Measurements from ENCODE around the gene KRT72.

Gene KRT72

DNA sequence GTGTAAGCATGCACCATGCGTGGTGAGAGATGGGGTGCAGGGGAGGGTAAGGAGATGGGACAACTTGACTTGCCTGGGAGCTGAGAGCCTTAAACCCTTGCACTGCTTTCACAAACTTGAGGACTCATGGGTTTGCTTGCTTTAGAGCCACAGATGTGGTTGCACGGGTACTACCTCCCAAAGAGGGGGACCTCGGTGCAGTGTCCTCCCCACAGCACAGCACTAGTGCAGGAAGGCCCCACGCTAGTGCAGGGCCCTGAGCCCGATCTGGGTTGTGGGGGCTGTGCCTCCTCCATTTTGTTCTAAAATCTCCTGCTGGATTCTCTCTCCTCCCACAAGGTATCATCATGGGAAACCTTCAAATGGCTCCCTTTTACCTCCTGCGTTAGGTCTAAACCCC, 11.2 kb downstream of the KRT72 start:
- TF ChIP-seq ZNF76 (tag by site-specific recombination; IDR thresholded peaks at IDR 0.05; ENCODE audit: borderline replicate concordance, low read depth) (no peak), KLF16 (tag by site-specific recombination; IDR thresholded peaks at IDR 0.05) (no peak), ZNF202 (tag by site-specific recombination; IDR thresholded peaks at IDR 0.05; ENCODE audit: borderline replicate concordance) (no peak), ZNF335 (tag by site-specific recombination; conservative IDR thresholded peaks at IDR 0.05) (no peak), ZNF221 (tag by site-specific recombination; IDR thresholded peaks at IDR 0.05; ENCODE audit: borderline replicate concordance) (no peak), ZNF157 (tag by site-specific recombination; IDR thresholded peaks at IDR 0.05) (no peak), ZNF394 (tag by site-specific recombination; IDR thresholded peaks at IDR 0.05; ENCODE audit: borderline replicate concordance) (no peak), ZNF37A (tag by site-specific recombination; IDR thresholded peaks at IDR 0.05) (no peak), ZBTB7A (tag by site-specific recombination; IDR thresholded peaks at IDR 0.05; ENCODE audit: low read depth) (no peak), ZNF514 (tag by site-specific recombination; IDR thresholded peaks at IDR 0.05) (no peak), ZNF23 (tag by site-specific recombination; IDR thresholded peaks at IDR 0.05; ENCODE audit: borderline replicate concordance) (no peak), ZNF138 (tag by site-specific recombination; IDR thresholded peaks at IDR 0.05; ENCODE audit: borderline replicate concordance) (no peak)
- TF ChIP-seq, protein P1, sequence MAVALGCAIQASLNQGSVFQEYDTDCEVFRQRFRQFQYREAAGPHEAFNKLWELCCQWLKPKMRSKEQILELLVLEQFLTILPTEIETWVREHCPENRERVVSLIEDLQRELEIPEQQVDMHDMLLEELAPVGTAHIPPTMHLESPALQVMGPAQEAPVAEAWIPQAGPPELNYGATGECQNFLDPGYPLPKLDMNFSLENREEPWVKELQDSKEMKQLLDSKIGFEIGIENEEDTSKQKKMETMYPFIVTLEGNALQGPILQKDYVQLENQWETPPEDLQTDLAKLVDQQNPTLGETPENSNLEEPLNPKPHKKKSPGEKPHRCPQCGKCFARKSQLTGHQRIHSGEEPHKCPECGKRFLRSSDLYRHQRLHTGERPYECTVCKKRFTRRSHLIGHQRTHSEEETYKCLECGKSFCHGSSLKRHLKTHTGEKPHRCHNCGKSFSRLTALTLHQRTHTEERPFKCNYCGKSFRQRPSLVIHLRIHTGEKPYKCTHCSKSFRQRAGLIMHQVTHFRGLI (tag by site-specific recombination; IDR thresholded peaks at IDR 0.05): no peak
- Histone ChIP-seq H3K4me3 (ENCODE audit: low read depth, low read length) (no peak overlapping the region), H3K4me1 (ENCODE audit: control insufficient read depth, insufficient read depth, low read length) (no peaks in the 10 kb centered on the region), H3K36me3 (ENCODE audit: control insufficient read depth in 2 of 2, insufficient read depth in 1 of 2, low read length in 2 of 2) (no peaks in the 10 kb centered on the region), H3K9me3 (ENCODE audit: control insufficient read depth, insufficient read depth, low read depth, low read length) (no peaks in the 10 kb centered on the region), H3K27ac (ENCODE audit: extremely low read depth, low read depth, low read length) (no peak overlapping the region)
- CTCF ChIA-PET: interaction anchor here (1.0 to 1.5 kb wide), 5 partner anchors 9 to 433 kb away, joined by 3 to 5 read pairs (median 4); no protein-coding TSS in a partner anchor
- POLR2A ChIA-PET: no interaction called here

DNA sequence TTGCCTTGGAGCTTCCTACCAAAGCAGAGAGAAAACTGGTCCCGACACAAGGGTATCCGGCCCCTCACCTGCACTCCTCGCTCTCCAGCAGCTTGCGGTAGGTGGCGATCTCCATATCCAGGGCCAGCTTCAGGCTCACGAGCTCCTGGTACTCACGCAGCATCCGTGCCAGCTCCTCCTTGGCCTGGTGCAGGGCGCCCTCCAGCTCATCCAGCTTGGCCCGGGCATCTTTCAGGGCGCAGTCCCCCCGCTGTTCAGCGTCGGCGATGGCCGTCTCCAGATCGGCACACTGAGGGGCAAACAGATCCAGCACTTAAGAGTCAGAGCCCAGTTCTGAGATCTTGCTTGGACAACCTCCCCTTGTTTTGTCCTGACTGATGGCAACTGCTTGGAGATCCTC, 13.7 kb downstream of the KRT72 start:
- H3K4me3 ChIP-seq (ENCODE audit: low read depth, low read length): no peak overlapping the region
- no peaks in the 10 kb centered on the region for H3K4me1 ChIP-seq (ENCODE audit: control insufficient read depth, insufficient read depth, low read length)
- POLR2A ChIA-PET: no interaction called here
- H3K27ac ChIP-seq (ENCODE audit: extremely low read depth, low read depth, low read length): no peak overlapping the region
- no peaks in the 10 kb centered on the region for H3K9me3 ChIP-seq (ENCODE audit: control insufficient read depth, insufficient read depth, low read depth, low read length)
- no peak for TF ChIP-seq ZNF560 (tag by site-specific recombination; IDR thresholded peaks at IDR 0.05; ENCODE audit: borderline replicate concordance)
- no peak for TF ChIP-seq ZNF558 (tag by site-specific recombination; IDR thresholded peaks at IDR 0.05)
- TF ChIP-seq ZNF302 (tag by site-specific recombination; IDR thresholded peaks at IDR 0.05; ENCODE audit: low read depth): no peak
- TF ChIP-seq ZSCAN30 (tag by site-specific recombination; IDR thresholded peaks at IDR 0.05): no peak
- TF ChIP-seq ZNF654 (tag by site-specific recombination; IDR thresholded peaks at IDR 0.05; ENCODE audit: low read depth): no peak
- no peak for TF ChIP-seq RBAK (tag by site-specific recombination; IDR thresholded peaks at IDR 0.05)
- TF ChIP-seq ZNF114 (tag by site-specific recombination; IDR thresholded peaks at IDR 0.05): no peak
- TF ChIP-seq ZXDB (tag by site-specific recombination; IDR thresholded peaks at IDR 0.05): no peak
- TF ChIP-seq, protein P2, sequence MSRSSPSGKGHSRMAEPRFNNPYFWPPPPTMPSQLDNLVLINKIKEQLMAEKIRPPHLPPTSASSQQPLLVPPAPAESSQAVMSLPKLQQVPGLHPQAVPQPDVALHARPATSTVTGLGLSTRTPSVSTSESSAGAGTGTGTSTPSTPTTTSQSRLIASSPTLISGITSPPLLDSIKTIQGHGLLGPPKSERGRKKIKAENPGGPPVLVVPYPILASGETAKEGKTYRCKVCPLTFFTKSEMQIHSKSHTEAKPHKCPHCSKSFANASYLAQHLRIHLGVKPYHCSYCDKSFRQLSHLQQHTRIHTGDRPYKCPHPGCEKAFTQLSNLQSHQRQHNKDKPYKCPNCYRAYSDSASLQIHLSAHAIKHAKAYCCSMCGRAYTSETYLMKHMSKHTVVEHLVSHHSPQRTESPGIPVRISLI (tag by site-specific recombination; IDR thresholded peaks at IDR 0.05): no peak
- TF ChIP-seq FEZF1 (tag by site-specific recombination; IDR thresholded peaks at IDR 0.05): no peak
- TF ChIP-seq ZNF473 (tag by site-specific recombination; IDR thresholded peaks at IDR 0.05): no peak
- TF ChIP-seq ZNF677 (tag by site-specific recombination; IDR thresholded peaks at IDR 0.05): no peak
- TF ChIP-seq ZNF404 (tag by site-specific recombination; IDR thresholded peaks at IDR 0.05): no peak
- TF ChIP-seq BCL11B (tag by site-specific recombination; IDR thresholded peaks at IDR 0.05; ENCODE audit: low read depth): no peak
- no peaks in the 10 kb centered on the region for H3K36me3 ChIP-seq (ENCODE audit: control insufficient read depth in 2 of 2, insufficient read depth in 1 of 2, low read length in 2 of 2)
- CTCF ChIA-PET: interaction anchor here (0.6 to 9.9 kb wide), 3 partner anchors 278 to 366 kb away, joined by 3 to 127 read pairs (median 4); no protein-coding TSS in a partner anchor

Measured in HEK293 (cell line).